ENCODE results near the gene PLEKHA1. TPM values are rescaled to one million over a fixed set of nuclear protein-coding genes. Genes with fewer than 3 reads are reported as not detected.

The PLEKHA1 gene
- total and polyA plus RNA-seq, 2 experiments from 2014 or later: 25.8 to 36.6 TPM

DNA sequence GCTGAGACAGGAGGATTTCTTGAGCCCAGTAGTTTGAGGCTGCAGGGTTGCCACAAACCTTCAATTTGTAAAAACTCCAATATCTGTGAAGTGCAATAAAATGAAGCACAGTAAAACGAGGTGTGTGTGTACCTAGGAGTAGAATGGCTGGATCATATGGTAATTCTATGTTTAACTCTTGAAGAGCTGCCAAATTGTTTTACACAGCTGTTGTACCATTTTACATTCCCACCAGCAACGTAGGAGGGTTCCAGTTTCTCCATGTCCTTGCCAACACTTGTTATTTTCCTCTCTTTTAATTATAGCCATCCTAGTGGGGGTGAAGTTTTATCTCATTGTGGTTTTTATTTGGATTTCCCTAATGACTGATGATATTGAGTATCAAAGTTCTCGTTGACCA, 16.2 kb downstream of the PLEKHA1 start:
- Mint-ChIP-seq H3K36me3 (ENCODE audit: low read depth) (peaks cover 11% of the 10 kb centered on the region; the same call in 2 of the 3 replicates), H3K27ac (no peak overlapping the region), H3K27me3 (ENCODE audit: insufficient read depth, low read depth, poor library complexity) (no peaks in the 10 kb centered on the region), H3K4me1 (peaks cover 2% of the 10 kb centered on the region; the same call in 2 of the 3 replicates), H3K9me3 (no peaks in the 10 kb centered on the region), H3K4me3 (no peak overlapping the region)
- TF ChIP-seq ZNF331 (CRISPR knock-in tag; IDR thresholded peaks at IDR 0.05; ENCODE audit: low read depth): no peak
- TF ChIP-seq EZH2 (IDR thresholded peaks at IDR 0.05; ENCODE audit: low read depth, unreplicated experiment): no peak
- no peak for TF ChIP-seq ZNF114 (CRISPR knock-in tag; IDR thresholded peaks at IDR 0.05)
- TF ChIP-seq, protein P1, sequence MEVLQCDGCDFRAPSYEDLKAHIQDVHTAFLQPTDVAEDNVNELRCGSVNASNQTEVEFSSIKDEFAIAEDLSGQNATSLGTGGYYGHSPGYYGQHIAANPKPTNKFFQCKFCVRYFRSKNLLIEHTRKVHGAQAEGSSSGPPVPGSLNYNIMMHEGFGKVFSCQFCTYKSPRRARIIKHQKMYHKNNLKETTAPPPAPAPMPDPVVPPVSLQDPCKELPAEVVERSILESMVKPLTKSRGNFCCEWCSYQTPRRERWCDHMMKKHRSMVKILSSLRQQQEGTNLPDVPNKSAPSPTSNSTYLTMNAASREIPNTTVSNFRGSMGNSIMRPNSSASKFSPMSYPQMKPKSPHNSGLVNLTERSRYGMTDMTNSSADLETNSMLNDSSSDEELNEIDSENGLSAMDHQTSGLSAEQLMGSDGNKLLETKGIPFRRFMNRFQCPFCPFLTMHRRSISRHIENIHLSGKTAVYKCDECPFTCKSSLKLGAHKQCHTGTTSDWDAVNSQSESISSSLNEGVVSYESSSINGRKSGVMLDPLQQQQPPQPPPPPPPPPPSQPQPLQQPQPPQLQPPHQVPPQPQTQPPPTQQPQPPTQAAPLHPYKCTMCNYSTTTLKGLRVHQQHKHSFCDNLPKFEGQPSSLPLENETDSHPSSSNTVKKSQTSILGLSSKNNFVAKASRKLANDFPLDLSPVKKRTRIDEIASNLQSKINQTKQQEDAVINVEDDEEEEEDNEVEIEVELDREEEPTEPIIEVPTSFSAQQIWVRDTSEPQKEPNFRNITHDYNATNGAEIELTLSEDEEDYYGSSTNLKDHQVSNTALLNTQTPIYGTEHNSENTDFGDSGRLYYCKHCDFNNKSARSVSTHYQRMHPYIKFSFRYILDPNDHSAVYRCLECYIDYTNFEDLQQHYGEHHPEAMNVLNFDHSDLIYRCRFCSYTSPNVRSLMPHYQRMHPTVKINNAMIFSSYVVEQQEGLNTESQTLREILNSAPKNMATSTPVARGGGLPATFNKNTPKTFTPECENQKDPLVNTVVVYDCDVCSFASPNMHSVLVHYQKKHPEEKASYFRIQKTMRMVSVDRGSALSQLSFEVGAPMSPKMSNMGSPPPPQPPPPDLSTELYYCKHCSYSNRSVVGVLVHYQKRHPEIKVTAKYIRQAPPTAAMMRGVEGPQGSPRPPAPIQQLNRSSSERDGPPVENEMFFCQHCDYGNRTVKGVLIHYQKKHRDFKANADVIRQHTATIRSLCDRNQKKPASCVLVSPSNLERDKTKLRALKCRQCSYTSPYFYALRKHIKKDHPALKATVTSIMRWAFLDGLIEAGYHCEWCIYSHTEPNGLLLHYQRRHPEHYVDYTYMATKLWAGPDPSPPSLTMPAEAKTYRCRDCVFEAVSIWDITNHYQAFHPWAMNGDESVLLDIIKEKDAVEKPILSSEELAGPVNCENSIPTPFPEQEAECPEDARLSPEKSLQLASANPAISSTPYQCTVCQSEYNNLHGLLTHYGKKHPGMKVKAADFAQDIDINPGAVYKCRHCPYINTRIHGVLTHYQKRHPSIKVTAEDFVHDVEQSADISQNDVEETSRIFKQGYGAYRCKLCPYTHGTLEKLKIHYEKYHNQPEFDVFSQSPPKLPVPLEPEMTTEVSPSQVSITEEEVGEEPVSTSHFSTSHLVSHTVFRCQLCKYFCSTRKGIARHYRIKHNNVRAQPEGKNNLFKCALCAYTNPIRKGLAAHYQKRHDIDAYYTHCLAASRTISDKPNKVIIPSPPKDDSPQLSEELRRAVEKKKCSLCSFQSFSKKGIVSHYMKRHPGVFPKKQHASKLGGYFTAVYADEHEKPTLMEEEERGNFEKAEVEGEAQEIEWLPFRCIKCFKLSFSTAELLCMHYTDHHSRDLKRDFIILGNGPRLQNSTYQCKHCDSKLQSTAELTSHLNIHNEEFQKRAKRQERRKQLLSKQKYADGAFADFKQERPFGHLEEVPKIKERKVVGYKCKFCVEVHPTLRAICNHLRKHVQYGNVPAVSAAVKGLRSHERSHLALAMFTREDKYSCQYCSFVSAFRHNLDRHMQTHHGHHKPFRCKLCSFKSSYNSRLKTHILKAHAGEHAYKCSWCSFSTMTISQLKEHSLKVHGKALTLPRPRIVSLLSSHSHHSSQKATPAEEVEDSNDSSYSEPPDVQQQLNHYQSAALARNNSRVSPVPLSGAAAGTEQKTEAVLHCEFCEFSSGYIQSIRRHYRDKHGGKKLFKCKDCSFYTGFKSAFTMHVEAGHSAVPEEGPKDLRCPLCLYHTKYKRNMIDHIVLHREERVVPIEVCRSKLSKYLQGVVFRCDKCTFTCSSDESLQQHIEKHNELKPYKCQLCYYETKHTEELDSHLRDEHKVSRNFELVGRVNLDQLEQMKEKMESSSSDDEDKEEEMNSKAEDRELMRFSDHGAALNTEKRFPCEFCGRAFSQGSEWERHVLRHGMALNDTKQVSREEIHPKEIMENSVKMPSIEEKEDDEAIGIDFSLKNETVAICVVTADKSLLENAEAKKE (CRISPR knock-in tag; IDR thresholded peaks at IDR 0.05): no peak
- TF ChIP-seq POLR2AphosphoS5 (IDR thresholded peaks at IDR 0.05; ENCODE audit: low read depth): no peak
- TF ChIP-seq, protein P2, sequence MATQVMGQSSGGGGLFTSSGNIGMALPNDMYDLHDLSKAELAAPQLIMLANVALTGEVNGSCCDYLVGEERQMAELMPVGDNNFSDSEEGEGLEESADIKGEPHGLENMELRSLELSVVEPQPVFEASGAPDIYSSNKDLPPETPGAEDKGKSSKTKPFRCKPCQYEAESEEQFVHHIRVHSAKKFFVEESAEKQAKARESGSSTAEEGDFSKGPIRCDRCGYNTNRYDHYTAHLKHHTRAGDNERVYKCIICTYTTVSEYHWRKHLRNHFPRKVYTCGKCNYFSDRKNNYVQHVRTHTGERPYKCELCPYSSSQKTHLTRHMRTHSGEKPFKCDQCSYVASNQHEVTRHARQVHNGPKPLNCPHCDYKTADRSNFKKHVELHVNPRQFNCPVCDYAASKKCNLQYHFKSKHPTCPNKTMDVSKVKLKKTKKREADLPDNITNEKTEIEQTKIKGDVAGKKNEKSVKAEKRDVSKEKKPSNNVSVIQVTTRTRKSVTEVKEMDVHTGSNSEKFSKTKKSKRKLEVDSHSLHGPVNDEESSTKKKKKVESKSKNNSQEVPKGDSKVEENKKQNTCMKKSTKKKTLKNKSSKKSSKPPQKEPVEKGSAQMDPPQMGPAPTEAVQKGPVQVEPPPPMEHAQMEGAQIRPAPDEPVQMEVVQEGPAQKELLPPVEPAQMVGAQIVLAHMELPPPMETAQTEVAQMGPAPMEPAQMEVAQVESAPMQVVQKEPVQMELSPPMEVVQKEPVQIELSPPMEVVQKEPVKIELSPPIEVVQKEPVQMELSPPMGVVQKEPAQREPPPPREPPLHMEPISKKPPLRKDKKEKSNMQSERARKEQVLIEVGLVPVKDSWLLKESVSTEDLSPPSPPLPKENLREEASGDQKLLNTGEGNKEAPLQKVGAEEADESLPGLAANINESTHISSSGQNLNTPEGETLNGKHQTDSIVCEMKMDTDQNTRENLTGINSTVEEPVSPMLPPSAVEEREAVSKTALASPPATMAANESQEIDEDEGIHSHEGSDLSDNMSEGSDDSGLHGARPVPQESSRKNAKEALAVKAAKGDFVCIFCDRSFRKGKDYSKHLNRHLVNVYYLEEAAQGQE (IDR thresholded peaks at IDR 0.05; ENCODE audit: unreplicated experiment): no peak
- no peak for TF ChIP-seq CREB1 (CRISPR knock-in tag; IDR thresholded peaks at IDR 0.05; ENCODE audit: low read depth)
- no peak for TF ChIP-seq JUNB (IDR thresholded peaks at IDR 0.05; ENCODE audit: unreplicated experiment)
- TF ChIP-seq, protein P3, sequence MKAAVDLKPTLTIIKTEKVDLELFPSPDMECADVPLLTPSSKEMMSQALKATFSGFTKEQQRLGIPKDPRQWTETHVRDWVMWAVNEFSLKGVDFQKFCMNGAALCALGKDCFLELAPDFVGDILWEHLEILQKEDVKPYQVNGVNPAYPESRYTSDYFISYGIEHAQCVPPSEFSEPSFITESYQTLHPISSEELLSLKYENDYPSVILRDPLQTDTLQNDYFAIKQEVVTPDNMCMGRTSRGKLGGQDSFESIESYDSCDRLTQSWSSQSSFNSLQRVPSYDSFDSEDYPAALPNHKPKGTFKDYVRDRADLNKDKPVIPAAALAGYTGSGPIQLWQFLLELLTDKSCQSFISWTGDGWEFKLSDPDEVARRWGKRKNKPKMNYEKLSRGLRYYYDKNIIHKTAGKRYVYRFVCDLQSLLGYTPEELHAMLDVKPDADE (IDR thresholded peaks at IDR 0.05): no peak
- TF ChIP-seq NANOG (IDR thresholded peaks at IDR 0.05; ENCODE audit: borderline replicate concordance): no peak
- TF ChIP-seq EZH2phosphoT487 (IDR thresholded peaks at IDR 0.05; ENCODE audit: unreplicated experiment): no peak
- TF ChIP-seq, protein P4, sequence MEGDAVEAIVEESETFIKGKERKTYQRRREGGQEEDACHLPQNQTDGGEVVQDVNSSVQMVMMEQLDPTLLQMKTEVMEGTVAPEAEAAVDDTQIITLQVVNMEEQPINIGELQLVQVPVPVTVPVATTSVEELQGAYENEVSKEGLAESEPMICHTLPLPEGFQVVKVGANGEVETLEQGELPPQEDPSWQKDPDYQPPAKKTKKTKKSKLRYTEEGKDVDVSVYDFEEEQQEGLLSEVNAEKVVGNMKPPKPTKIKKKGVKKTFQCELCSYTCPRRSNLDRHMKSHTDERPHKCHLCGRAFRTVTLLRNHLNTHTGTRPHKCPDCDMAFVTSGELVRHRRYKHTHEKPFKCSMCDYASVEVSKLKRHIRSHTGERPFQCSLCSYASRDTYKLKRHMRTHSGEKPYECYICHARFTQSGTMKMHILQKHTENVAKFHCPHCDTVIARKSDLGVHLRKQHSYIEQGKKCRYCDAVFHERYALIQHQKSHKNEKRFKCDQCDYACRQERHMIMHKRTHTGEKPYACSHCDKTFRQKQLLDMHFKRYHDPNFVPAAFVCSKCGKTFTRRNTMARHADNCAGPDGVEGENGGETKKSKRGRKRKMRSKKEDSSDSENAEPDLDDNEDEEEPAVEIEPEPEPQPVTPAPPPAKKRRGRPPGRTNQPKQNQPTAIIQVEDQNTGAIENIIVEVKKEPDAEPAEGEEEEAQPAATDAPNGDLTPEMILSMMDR (conservative IDR thresholded peaks at IDR 0.05; ENCODE audit: low read depth in 2 of 2): no peak
- no peak for TF ChIP-seq STAT1 (IDR thresholded peaks at IDR 0.05; ENCODE audit: unreplicated experiment)
- no peaks in the 10 kb centered on the region for H4K20me1 ChIP-seq (replicated peaks; ENCODE audit: insufficient read depth)
- no peaks in the 10 kb centered on the region for H3F3A ChIP-seq (replicated peaks; ENCODE audit: low read depth)
- no peaks in the 10 kb centered on the region for H3K9me2 ChIP-seq (ENCODE audit: insufficient read depth)
- H2AFZ ChIP-seq: no peak overlapping the region
- no peaks in the 10 kb centered on the region for H3K27me3 ChIP-seq (ENCODE audit: insufficient read depth)
- no peaks in the 10 kb centered on the region for H3K4me1 ChIP-seq (ENCODE audit: insufficient read depth)
- H3K4me3 ChIP-seq: no peak overlapping the region
- DNase-seq (ENCODE audit: low spot score) (no peak), ATAC-seq (no peak)
- no peak overlapping the region for H3K4me2 ChIP-seq
- no peaks in the 10 kb centered on the region; the same call in 1 of the 2 replicates for H3K36me3 ChIP-seq (ENCODE audit: insufficient read depth)
- peaks cover 68% of the 10 kb centered on the region for H3K79me2 ChIP-seq (replicated peaks; ENCODE audit: insufficient read depth)
- no peak overlapping the region for H3K27ac ChIP-seq (ENCODE audit: low read depth)
